ENCODE results near the gene SLC25A30. TPM values are rescaled to one million over a fixed set of nuclear protein-coding genes. Genes with fewer than 3 reads are reported as not detected.

SLC25A30 gene
- total RNA-seq, 2 experiments from 2014 or later: 23.2 to 28.6 TPM

DNA sequence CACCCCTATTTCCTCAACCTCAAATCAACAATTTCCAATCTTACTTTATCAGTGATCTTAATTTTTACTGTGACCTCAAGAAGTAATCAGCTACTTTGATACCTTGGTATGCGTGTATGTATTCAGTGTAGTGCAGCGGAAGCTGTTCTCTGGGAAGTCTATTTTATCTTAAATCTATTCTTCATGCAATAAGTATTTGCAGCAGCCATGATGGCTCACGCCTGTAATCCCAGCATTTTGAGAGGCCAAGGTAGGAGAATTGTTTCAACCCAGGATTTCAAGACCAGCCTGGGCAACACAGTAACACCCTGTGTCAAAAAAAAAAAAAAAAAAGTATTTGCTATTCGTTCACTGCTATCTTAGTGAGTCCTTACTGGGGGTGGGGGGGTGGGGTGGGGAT, 6.5 kb downstream of the SLC25A30 start:
- H3K27ac Mint-ChIP-seq: no peak overlapping the region
- ChIA-PET CTCF (no interaction called here), POLR2A (no interaction called here)

DNA sequence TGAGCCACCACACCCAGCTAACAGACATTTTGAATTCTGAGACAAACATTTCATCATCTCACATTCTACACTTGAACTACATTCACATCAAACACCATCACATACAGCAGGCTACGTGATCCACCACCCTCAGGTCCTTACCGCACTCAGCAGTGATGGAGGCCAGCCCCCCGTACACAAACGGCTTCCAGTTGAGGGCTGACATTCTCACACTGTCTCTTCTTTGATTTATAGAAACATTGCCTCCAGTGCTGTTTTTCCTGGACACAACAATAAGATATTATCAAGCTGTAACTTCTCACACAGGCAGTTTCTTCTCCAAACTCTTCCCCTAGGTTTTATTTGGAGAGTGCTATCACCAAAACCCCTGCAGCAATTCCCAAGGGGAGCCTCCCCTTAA, 7.0 kb downstream of the SLC25A30 start:
- Mint-ChIP-seq H3K9me3 (no peaks in the 10 kb centered on the region), H3K27ac (no peak overlapping the region), H3K36me3 (ENCODE audit: low read depth) (peaks cover 63% of the 10 kb centered on the region), H3K4me1 (ENCODE audit: low read depth) (peaks cover 39% of the 10 kb centered on the region), H3K27me3 (no peaks in the 10 kb centered on the region), H3K4me3 (no peak overlapping the region)
- intact Hi-C loops (cut with DNase I, micrococcal nuclease): no loop called here
- POLR2A ChIA-PET: interaction anchor here (0.9 kb wide), 1 partner anchor 44 kb away, joined by 3 read pairs; no protein-coding TSS in a partner anchor
- ATAC-seq (ENCODE audit: poor library complexity): no peak
- TF ChIP-seq, protein P1, sequence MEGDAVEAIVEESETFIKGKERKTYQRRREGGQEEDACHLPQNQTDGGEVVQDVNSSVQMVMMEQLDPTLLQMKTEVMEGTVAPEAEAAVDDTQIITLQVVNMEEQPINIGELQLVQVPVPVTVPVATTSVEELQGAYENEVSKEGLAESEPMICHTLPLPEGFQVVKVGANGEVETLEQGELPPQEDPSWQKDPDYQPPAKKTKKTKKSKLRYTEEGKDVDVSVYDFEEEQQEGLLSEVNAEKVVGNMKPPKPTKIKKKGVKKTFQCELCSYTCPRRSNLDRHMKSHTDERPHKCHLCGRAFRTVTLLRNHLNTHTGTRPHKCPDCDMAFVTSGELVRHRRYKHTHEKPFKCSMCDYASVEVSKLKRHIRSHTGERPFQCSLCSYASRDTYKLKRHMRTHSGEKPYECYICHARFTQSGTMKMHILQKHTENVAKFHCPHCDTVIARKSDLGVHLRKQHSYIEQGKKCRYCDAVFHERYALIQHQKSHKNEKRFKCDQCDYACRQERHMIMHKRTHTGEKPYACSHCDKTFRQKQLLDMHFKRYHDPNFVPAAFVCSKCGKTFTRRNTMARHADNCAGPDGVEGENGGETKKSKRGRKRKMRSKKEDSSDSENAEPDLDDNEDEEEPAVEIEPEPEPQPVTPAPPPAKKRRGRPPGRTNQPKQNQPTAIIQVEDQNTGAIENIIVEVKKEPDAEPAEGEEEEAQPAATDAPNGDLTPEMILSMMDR (IDR thresholded peaks at IDR 0.05): no peak
- H3K4me3 ChIP-seq (ENCODE audit: low read length): no peak overlapping the region
- peaks cover 28% of the 10 kb centered on the region for H3K4me1 ChIP-seq (ENCODE audit: insufficient read depth, low read length)
- H3K36me3 ChIP-seq (ENCODE audit: insufficient read depth, low read length): peaks cover 48% of the 10 kb centered on the region
- H3K9me3 ChIP-seq (ENCODE audit: control insufficient read depth in 1 of 2, insufficient read depth in 1 of 2, low read length in 2 of 2): no peaks in the 10 kb centered on the region
- CTCF ChIA-PET: no interaction called here
- H3K27me3 ChIP-seq (ENCODE audit: control insufficient read depth in 1 of 2, insufficient read depth in 2 of 2, low read length in 2 of 2): no peaks in the 10 kb centered on the region
- no peak overlapping the region for H3K27ac ChIP-seq (ENCODE audit: low read depth in 1 of 2, low read length in 2 of 2)
- DNase-seq: no peak

More for the DNA sequence above, 6.5 kb downstream of the SLC25A30 start:
- H3K36me3 Mint-ChIP-seq (ENCODE audit: low read depth): peaks cover 59% of the 10 kb centered on the region
- Histone ChIP-seq H3K36me3 (ENCODE audit: insufficient read depth, low read length) (peaks cover 44% of the 10 kb centered on the region), H3K4me3 (ENCODE audit: low read length) (no peak overlapping the region), H3K27ac (ENCODE audit: low read depth in 1 of 2, low read length in 2 of 2) (no peak overlapping the region), H3K9me3 (ENCODE audit: control insufficient read depth in 1 of 2, insufficient read depth in 1 of 2, low read length in 2 of 2) (no peaks in the 10 kb centered on the region), H3K4me1 (ENCODE audit: insufficient read depth, low read length) (peaks cover 32% of the 10 kb centered on the region), H3K27me3 (ENCODE audit: control insufficient read depth in 1 of 2, insufficient read depth in 2 of 2, low read length in 2 of 2) (no peaks in the 10 kb centered on the region)
- ATAC-seq (ENCODE audit: poor library complexity) (no peak), DNase-seq (no peak)
- TF ChIP-seq, protein P1 (IDR thresholded peaks at IDR 0.05): no peak
- H3K9me3 Mint-ChIP-seq: no peaks in the 10 kb centered on the region
- H3K27me3 Mint-ChIP-seq: no peaks in the 10 kb centered on the region
- H3K4me1 Mint-ChIP-seq (ENCODE audit: low read depth): peaks cover 41% of the 10 kb centered on the region
- H3K4me3 Mint-ChIP-seq: no peak overlapping the region
- intact Hi-C loops (cut with DNase I, micrococcal nuclease): no loop called here

DNA sequence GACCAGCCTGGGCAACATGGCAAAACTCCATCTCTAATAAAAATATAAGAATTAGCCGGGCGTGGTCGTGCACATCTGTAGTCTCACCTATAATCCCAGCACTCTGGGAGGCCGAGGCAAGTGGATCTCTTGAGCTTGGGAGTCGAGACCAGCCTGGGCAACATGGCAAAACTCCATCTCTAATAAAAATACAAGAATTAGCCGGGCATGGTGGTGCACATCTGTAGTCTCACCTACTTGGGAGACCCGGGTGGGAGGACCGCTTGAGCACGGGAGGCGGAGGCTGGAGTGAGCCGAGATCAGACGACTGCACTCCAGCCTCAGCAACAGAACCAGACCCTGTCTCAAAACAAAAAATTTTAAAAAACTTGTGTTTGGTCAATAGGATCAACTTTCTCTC, 7.7 kb downstream of the SLC25A30 start:
- ATAC-seq (ENCODE audit: poor library complexity) (no peak), DNase-seq (no peak)
- Mint-ChIP-seq H3K9me3 (no peaks in the 10 kb centered on the region), H3K27ac (no peak overlapping the region), H3K4me1 (ENCODE audit: low read depth) (peaks cover 39% of the 10 kb centered on the region), H3K4me3 (no peak overlapping the region), H3K36me3 (ENCODE audit: low read depth) (peaks cover 69% of the 10 kb centered on the region), H3K27me3 (no peaks in the 10 kb centered on the region)
- CTCF ChIA-PET: no interaction called here
- H3K4me1 ChIP-seq (ENCODE audit: insufficient read depth, low read length): peaks cover 21% of the 10 kb centered on the region
- no peaks in the 10 kb centered on the region for H3K27me3 ChIP-seq (ENCODE audit: control insufficient read depth in 1 of 2, insufficient read depth in 2 of 2, low read length in 2 of 2)
- POLR2A ChIA-PET: interaction anchor here (0.9 kb wide), 1 partner anchor 43 kb away, joined by 3 read pairs; no protein-coding TSS in a partner anchor
- no peak overlapping the region for H3K4me3 ChIP-seq (ENCODE audit: low read length)
- peaks cover 55% of the 10 kb centered on the region for H3K36me3 ChIP-seq (ENCODE audit: insufficient read depth, low read length)
- intact Hi-C loops (cut with DNase I, micrococcal nuclease): no loop called here
- TF ChIP-seq, protein P1 (IDR thresholded peaks at IDR 0.05): no peak
- H3K27ac ChIP-seq (ENCODE audit: low read depth in 1 of 2, low read length in 2 of 2): no peak overlapping the region
- no peaks in the 10 kb centered on the region for H3K9me3 ChIP-seq (ENCODE audit: control insufficient read depth in 1 of 2, insufficient read depth in 1 of 2, low read length in 2 of 2)
